Kidney glomerular epithelial cell (primary cell): ENCODE measurements around the gene PTPN2.
A peak's percentile ranks its signal among the peaks of the same experiment; 100 is the strongest.
"Not testable (repeated sequence)": the region's sequence is repeated elsewhere in the genome, so short reads cannot be mapped to it uniquely, and the experiment has no call there.

ENCODE experiments used
- DNase-seq: peaks from one replicate; lab custom pipeline; 2025; lab: John Stamatoyannopoulos, UW

Gene PTPN2

DNA sequence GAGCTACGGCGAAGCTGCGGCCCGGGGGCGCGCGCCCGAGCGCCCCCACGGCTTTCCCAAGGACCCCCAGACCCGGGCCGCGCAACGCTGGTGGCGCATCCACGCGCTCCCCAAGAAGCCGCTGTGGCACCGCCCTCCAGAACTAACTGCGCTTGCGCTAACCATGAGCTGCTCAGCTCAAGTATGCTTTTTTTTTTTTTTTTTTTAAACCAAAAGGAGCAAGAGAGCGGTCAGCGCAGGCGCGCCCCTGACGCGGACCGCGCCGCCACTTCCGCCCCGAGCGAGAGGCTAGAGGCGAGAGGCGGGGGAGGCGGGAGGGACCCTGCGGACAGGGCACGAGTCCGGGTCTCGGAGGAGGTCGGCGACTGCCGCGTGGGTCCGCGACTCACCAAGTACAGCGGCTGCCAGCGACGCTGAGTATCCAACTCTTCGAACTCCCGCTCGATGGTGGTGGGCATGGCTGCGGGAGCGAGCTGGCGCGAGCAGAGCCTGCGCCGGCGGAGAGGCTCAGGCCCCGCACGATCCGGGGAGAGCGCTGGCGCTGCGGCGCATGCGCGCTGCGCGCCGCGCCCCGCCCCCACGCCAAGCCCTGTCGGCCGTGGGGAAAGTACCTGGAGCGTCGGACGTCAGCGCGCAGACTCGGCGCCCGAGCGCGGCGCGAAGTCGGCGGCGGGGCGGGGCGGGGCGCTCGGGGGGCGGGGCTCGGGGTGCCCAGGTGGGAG, at the start of gene PTPN2:
Gene PTPN2, minus strand, starts transcription at position 554 of the 722 bp plus-strand sequence. Its CDS starts 96 bp downstream, at position 458.
- peak; percentile 90 for DNase-seq

DNA sequence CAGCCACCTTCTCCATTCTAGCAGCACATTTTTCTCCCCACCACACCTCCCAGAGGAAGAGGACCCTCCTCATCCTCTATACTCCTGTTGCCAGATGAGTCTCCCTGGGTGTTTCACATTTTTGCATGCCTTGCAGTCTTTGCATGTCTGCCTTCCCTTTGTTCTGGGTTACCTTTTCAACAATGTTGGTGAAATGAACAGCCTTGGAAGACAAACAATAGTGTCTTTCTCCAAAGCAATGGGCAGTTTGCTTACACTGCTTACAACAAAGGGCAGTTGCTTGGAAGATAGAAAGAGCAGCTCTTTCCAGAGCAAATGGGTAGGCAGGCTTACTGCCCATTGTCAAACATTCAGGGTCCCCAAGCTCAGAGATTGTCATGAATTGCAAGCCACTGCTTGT, 49.3 kb upstream of the PTPN2 start:
- DNase-seq: no peak

DNA sequence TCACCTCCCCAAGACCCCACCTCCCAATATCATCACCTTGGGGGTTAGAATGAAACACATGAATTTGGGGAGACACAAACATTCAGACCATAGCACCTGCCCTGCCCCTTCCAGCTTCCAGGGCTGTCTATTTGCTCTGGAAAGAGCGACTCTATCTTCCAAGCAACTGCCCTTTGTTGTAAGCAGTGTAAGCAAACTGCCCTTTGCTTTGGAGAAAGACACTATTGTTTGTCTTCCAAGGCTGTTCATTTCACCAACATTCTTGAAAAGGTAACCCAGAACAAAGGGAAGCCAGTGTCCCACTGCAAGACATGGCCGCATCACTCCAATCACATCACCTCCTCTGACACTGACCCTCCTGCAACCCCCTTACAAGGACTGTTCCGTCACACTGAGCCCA, 46.9 kb upstream of the PTPN2 start:
- DNase-seq: no peak

DNA sequence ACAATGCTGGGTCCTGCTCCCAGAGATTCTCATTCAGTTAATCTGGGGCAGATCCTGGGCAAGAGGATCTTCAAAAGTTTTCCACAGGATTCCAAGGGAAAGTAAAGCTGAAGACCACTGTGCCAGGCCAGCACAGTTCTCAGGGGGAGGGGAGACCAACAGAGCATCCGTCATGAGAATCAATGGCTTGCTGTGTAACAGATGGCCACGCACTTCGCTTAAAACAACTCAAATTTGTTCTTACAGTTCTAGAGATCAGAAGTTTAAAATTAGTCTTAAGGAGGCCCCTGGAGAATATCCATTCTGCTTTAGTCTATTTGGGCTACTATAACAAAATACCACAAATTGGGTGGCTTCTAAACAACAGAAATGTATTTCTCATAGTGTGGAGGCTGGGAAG, 46.3 kb upstream of the PTPN2 start:
- DNase-seq: no peak

DNA sequence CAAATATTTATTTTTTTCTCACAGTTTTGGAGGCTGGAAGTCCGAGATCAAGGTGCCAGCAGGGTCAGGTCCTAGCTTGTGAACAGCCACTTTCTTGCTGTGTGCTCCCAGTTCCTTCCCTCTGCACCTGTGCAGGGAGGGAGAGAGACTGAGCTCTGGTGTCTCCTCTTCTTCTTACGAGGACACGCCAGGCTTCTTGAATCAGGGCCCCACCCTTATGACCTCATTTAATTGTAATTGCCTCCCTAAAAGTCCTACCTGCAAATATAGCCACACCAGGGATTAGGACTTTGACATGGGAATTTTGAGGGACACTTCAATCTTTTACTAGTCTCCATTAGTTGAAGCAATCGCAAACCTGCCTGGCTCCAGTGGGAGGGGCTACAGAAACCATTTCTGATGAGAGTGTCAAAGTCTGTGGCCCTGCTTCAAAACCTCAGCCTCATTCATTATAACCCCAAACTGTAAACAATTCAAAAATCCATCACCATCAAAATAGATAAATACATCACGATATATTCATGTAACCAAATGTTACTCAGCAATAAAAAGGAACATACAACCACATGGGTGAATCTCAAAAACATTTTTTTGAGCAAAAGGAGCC, 45.5 kb upstream of the PTPN2 start:
- DNase-seq: no peak

DNA sequence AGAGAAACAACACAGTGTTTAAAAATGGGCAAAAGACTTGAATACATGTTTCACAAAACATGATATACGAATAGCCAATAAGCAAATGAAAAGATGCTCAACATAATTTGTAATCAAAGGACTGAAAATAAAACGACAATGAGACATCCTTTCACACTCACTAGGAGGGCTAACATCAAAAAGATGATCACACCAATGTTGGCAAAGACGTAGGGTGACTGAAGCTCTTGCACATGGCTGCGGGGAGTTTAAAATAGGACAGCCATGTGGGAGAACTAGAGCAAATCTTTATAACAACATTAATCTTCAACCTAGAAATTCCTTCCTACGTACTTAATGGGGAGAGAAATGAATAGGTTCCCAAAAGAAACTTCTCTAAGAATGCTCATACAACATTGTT, 44.6 kb upstream of the PTPN2 start:
- peak; percentile 50 for DNase-seq

DNA sequence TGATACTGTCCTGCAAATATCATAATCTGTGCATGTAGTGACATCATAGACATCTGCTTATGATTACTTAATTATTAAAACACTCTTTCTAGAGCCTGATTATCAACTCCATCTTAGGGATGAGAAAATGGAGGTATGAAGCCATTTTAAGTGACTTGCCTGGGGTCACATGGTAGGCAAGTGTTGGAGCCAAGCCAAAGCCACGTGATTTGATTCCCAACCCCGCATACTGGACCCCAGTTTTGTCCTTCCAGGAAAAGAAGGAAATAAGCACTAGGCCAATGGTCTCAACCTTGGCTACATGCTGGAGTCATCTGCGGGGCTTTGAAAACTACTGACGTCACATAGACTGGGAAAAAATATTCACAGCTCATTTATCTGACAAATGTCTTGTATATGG, 44.2 kb upstream of the PTPN2 start:
- DNase-seq: no peak

DNA sequence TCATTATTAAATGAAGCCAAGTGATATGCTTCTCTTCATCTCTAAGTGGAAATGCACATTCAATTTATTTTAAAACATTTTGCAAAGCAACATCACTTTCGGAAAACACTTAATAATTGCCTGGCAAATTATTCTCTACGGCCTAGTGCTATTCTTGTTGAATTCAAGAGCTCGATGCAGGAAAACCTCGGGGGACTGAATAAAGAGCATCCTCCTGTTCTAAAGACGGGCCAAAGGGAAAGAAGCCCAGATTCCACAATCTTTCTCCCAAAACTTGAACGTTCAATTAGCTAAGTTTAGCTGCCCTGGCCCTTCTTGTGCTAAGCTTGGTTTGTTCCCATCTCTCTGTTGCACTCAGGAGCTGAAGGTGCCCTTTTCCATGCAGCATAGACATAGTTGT, 40.6 kb upstream of the PTPN2 start:
- no peak for DNase-seq

DNA sequence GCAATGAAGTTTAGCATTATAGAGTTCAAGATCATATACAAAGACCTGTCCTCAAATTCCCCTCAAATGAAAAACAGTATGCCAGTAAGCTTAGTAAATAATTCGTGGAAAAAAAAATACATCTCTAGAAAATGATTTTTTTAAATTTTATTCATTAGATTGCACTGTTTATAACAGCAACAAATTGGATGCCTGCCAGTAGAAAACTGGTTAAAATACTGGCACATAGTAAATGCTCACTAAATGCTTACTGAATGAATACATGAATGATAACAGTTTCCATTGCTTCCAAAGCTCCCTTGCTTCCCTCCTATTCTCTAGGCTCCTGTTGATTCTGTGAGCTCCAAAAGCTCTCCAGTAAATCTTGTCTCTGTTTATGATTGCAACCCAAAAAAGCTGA, 38.2 kb upstream of the PTPN2 start:
- no peak for DNase-seq

DNA sequence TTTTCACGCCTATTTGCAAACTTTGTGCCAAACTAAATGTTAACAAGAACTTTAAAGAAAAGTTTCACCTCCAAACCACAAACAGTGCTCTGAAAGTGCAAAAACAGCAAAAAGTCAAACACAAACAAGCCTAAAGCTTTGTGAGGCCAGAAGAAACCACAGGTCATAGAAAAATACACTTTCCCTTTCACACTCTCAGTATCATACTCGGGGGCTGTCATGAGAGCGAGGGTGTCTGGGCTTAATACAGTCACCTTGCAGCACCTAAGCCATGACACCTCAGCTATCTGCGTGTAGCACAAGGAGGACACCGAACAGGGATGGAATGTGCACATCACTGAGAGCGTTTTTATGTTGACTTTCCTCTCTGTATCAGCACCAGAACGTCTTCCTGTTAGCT, 37.1 kb upstream of the PTPN2 start:
- DNase-seq: no peak

DNA sequence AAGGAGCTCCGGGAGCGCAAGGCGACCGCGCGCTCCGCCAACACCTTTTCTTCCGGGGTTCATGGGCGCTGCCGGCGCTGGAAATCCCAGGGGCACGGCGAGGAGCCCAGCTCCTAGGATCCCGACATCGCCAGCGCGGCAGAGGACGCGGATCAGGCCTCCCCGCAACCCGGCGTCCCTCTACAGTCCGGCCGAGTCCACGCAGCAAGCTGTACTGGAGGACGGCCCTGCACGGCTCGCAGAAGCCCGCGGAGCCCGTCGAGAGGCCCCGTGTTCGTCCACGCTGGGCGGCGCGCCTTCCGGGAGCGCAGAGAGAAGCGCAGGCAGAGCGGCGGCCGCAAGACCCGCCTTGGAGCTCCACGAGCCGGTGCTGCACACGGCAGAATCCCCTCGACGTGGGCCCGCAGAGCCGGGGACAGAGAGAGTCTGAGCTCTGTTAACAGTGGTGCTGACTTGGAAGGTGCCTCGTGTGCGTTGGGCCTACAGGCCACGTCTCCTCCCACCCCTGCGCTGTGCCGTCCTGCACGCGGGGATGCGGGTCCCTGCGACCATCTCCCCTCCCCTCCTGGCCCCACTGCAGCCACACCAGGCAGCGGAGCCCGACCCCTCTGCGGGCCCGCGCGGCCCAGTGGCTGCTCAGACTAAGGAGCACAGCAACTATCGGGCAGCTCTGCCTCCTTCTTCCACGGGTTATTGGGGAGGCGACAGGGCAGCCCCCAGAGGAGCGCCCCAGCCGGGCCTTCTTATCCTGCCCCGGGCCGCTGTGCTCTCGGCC, 28.1 kb upstream of the PTPN2 start:
- DNase-seq: no peak

DNA sequence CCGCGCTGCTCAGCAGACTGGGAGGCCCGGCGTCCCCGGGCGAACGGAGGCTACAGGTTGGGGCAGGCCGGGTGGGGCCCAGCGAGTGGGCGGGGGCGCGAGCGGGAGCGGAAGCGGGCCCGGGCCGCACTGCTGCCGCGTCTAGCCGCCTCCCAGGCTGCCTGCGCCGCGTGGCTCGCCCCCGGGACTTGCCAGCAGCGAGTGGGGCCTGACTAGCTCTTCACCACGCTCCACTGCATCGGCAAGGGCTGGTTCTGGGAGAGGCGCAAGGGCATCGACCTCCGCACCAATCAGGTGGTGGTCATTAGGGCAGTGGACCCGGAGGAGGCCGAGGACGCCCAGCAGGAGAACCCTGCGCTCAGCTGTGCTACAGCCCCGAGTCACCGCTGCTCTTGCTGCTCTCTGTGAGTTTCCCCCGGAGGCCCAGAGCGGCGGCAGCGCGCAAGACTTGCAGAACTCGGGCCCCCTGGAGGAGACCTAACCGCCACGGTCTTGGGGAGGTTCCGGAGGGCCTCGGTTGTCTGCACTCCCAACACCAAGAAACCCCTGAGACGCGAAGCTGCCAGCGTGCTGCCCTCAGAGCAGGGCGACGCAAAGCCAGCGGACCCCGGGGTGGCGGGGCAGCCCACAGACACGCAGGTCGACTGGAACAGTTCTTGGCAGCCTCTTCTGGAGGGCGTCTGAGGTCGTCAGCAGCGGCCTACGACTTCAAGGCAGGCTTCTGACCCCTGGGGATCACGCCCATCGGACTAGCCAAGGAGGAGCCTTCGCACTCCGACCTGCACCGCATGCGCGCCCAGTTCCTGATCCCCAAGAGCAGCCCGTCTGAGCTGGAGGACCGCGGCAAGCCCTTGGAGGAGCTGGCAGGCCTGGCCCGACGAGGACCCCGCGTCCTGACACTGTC, 27.2 kb upstream of the PTPN2 start:
- DNase-seq: no peak

DNA sequence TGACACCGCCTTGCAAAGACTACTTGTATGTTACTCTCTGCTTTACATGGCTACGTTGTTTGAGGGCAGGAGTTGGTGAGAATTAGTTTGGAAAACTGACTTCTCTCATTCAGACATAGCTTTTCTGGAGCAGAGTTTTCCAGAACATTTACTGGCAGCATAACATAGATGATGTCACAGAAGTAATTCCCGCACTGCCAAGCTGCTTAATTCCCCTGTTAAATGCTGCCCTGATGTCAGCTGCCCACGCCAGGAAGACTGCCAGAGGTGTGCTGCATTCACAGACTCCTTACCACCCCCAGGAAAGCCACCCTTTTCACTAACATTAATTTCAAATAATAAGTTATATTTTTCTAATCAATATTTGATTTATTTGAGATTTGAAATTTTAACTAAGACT, 24.7 kb upstream of the PTPN2 start:
- no peak for DNase-seq

DNA sequence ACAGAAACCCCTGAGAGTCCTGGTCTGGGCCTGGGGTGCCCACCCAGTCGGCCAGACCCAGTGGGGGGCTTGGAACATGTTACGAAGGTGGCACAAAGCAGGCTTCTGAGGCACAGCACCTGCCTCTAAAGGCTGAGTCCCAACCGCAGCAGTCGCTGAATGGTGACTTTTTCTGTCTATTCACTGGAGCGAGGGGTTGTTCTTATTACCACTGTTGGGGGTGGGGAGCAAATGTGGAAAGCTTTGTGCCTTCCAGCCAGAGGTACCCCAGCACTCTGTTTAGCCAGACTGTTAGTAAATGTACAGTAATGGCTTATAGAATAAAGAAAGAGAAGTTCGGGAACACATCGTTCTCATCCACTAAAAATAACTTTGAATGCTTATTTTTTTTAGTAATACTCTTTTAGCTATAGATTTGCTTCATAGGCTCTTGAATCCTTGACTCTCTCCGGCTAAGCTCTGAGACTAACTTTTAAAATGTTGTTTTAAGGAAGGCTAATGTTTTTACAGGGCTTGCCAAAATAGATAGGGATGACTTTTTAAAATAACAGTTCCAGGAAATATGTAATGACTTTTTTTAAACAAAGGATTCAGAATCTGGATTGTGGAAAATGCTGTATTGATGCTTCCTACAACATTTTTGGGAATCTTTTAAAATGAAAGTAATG, 23.4 kb upstream of the PTPN2 start:
- DNase-seq: no peak

DNA sequence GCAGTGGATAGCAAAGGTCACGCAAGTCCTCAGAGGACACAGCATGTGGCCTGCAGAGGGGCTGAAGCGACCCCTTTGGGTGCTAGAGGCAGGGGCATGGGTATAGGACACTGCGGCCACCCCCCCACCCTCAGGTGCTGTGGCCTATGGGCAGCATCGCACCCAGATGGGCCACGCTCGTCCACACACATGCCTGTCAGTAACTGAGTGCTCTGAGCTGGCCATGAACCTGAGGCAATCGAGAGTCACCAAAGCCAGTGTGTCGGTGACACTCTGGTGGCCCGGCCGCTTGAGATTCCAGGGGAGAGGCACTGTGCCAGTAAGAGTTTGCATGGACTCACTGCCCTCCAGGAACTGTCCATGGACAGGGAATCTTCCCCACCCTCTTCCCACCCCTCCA, 22.7 kb upstream of the PTPN2 start:
- DNase-seq: no peak

DNA sequence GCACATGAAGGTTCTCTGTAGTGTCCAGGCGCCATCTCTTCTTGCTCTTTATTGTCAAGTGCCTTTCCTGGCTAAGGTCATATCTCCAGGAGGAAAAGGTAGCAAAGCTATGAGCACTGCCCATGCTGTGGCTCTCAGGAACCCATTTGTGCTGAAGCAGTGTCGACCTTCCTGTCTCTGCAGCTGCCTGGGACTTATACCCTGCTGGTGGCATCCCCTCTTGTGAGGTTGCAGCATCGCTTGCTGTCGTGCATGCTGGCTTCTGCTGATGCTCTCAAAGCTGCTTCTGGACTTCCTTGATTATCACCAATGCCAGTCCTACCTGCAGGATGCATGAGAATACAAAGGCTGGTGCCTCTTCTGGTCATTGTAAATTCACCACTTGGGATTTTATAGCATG, 22.1 kb upstream of the PTPN2 start:
- DNase-seq: no peak

DNA sequence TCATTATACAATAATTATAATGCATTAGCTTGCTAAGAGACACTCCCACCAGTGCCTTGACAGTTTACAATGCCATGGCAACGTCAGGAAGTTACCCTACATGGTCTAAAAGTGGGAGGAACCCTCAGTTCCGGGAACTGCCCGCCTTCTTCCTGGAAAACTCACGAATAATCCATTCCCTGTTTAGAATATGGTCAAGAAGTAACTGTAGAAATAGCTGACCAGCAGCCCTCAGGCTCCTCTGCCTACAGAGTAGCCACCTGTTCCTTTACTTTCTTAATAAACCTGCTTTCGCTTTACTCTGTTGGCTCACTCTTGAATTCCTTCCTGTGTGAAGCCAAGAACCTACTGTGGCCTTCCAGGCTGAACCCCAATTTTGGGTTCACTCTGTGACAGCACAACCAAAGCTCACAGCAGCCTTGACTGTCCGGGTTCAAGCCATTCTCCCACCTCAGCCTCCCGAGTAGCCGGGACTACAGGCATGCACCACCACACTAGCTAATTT, 20.0 kb upstream of the PTPN2 start:
- no peak for DNase-seq

DNA sequence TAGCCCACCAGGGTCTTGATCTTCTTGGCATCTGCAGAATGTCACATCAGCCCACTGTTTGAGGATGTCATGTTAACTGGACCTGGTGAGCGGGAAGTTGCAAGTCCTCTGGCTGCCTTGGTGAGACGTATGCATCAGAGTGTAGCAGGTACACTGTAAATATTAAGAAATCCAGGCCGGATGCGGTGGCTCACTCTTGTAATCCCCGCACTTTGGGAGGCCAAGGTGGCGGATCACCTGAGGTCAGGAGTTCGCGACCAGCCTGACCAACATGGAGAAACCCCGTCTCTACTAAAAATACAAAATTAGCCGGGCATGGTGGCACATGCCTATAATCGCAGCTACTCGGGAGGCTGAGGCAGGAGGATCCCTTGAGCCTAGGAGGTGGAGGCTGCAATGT, 17.2 kb upstream of the PTPN2 start:
- DNase-seq: not testable (repeated sequence)

DNA sequence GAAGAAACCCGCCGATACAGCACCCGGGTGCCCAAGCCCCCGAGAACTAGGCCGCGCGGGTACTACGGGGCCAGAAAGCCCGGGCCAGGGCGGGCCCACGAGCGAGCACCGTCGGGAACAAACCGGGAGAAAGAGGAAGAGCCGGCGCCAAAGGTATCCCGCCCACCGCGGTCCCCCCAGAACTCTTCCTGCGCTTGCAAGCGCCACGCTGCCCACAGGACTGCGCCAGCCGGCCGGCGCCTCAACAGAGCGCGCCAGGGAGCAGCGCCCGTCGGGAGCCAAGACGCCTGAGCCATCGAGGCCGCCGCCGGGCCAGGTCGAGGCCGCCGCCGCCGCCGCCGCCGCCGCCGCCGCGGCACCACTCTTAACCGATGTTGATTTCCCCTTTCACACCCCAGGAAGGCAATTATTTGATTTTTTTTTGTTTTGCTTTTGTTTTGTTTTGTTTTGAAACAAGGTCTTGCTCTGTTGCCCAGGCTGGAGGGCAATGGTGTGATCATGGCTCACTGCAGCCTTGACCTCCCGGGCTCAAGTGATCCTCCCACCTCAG, 12.8 kb upstream of the PTPN2 start:
- DNase-seq: not testable (repeated sequence)

DNA sequence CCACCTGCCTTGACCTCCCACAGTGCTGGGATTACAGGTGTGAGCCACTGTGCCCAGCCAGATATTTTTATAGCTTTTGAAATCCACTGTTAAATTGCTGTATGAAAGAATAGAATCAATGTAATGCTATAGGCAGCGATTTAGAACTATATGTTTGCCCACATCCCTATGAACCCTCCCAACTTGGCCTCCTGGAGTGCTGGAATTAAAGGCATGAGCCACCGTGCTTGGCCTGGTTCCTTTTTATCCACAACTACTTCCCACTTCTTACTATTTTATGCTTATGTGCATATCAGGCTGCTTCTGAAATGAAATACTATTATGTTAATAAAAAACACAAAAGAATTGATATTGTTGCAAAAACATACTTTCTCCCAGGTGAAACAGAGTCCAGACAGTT, 11.6 kb upstream of the PTPN2 start:
- DNase-seq: no peak

DNA sequence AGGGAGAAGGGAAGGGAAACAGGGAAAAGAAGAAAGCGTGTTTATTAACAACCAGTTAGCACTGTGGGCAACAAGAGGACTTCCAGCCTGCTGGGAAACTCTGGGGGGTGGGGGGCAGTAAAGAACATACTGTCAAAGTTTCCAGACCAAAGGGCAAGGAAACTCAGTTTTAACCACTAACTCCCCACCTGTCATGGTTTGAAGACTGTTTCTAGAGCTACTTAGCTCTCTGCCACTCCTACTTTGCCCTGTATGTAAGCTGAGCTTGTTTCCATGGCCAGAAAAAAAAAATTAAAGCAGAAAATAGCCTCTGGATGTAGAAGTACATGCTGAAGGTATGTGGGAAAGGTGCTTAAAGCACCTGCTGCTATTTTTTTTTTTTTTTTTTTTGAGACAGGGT, 11.0 kb upstream of the PTPN2 start:
- no peak for DNase-seq
